GM23248 (cell line): Measurements from ENCODE around the gene KIF22.

Source experiments
- EZH2 ChIP-seq: fragments of 200-600 bp; sonication (generic); IDR thresholded peaks from 2 replicates; pipeline ENCODE4 v1.6.1; 2018; ENCODE audit warnings: antibody characterized with exemption, mild to moderate bottlenecking; ENCODE audit not compliant: insufficient read depth, poor library complexity, severe bottlenecking
- EZH2phosphoT487 ChIP-seq: fragments of 200-600 bp; sonication (generic); IDR thresholded peaks from 2 replicates; pipeline ENCODE4 v1.6.1; 2018; ENCODE audit warnings: antibody characterized with exemption, moderate library complexity, mild to moderate bottlenecking, low read depth; ENCODE audit not compliant: insufficient read depth

GRCh38 chr16:29842732-29843346 lies 52.3 kb downstream of the KIF22 start:
- TF ChIP-seq EZH2 (no peak), EZH2phosphoT487 (no peak)
